Measurements from ENCODE around the gene TAF13. TPM values are rescaled to one million over a fixed set of nuclear protein-coding genes. Genes with fewer than 3 reads are reported as not detected.

The TAF13 gene
- total RNA-seq, 8 experiments from 2014 or later: 56.4 to 190 (median 97.3) TPM

- WGBS, 10 experiments: 13 to 88% (median 78%) methylated on average over 3 to 25 of the region's 31 CpGs; no CpG with 5 or more reads in 1 of the 10 experiments
- H3K4me1 ChIP-seq (replicated peaks in 1 of 2): peaks cover 24 to 26% of the 10 kb centered on the region in 2 donors
- in situ Hi-C loops (cut with MboI; ENCODE audit: low pct_unique_long_range_greater_than_20kb in 2 of 9, low sequenced_read_pairs in 9 of 9, unreplicated experiment in 9 of 9): no loop called here
- H3K27ac ChIP-seq: peak overlapping the region; percentile 34 to 69
- H3K4me3 ChIP-seq: peak overlapping the region in 1 of 5 donors; percentile 82
- peak in 4 of 8 experiments; percentile 4 to 35 (median 25) for ATAC-seq (replicated peaks in 6 of 8)
These were observed 13.6 kb upstream of the TAF13 start for GRCh38 chr1:109089242-109090015.

GRCh38 chr1:109084563-109085517 is 9.0 kb upstream of the TAF13 start:
- 63 to 87% (median 85%) methylated on average over 4 to 13 of the region's 13 CpGs; no CpG with 5 or more reads in 2 of the 10 experiments for WGBS, 10 experiments

GRCh38 chr1:109083923-109084322 is 8.1 kb upstream of the TAF13 start:
- ATAC-seq (replicated peaks in 6 of 8): peak in 5 of 8 experiments; percentile 77 to 86 (median 79)
- H3K4me1 ChIP-seq (replicated peaks in 1 of 2): peaks cover 23 to 25% of the 10 kb centered on the region in 2 donors
- in situ Hi-C loops (cut with MboI; ENCODE audit: low pct_unique_long_range_greater_than_20kb in 2 of 9, low sequenced_read_pairs in 9 of 9, unreplicated experiment in 9 of 9): no loop called here
- no peak overlapping the region for H3K4me3 ChIP-seq
- peak overlapping the region; percentile 66 to 70 for H3K27ac ChIP-seq
- WGBS, 10 experiments: 0 to 83% (median 17%) methylated on average over 1 of the region's 1 CpG; no CpG with 5 or more reads in 4 of the 10 experiments

More at GRCh38 chr1:109084563-109085517, 9.0 kb upstream of the TAF13 start:
- in situ Hi-C loops (cut with MboI; ENCODE audit: low pct_unique_long_range_greater_than_20kb in 2 of 9, low sequenced_read_pairs in 9 of 9, unreplicated experiment in 9 of 9): no loop called here
- peak in 5 of 8 experiments; percentile 72 to 82 (median 75) for ATAC-seq (replicated peaks in 6 of 8)
- Histone ChIP-seq H3K4me1 (replicated peaks in 1 of 2) (peaks cover 24 to 33% of the 10 kb centered on the region in 2 donors), H3K4me3 (no peak overlapping the region), H3K27ac (peak overlapping the region; percentile 66 to 70)

- WGBS, 10 experiments: 6 to 85% (median 25%) methylated on average over 2 to 3 of the region's 3 CpGs; no CpG with 5 or more reads in 1 of the 10 experiments
- Histone ChIP-seq H3K4me3 (no peak overlapping the region), H3K27ac (peak overlapping the region; percentile 65 to 81), H3K4me1 (replicated peaks in 1 of 2) (peaks cover 23 to 25% of the 10 kb centered on the region in 2 donors)
- peak in 5 of 8 experiments; percentile 30 to 45 (median 42) for ATAC-seq (replicated peaks in 6 of 8)
- in situ Hi-C loops (cut with MboI; ENCODE audit: low pct_unique_long_range_greater_than_20kb in 2 of 9, low sequenced_read_pairs in 9 of 9, unreplicated experiment in 9 of 9): no loop called here
These were observed 7.7 kb upstream of the TAF13 start for GRCh38 chr1:109083501-109083900.

- WGBS, 10 experiments: 53 to 97% (median 86%) methylated on average over 2 to 5 of the region's 5 CpGs
- H3K27ac ChIP-seq: no peak overlapping the region
- H3K4me3 ChIP-seq: no peak overlapping the region
- in situ Hi-C loops (cut with MboI; ENCODE audit: low pct_unique_long_range_greater_than_20kb in 2 of 9, low sequenced_read_pairs in 9 of 9, unreplicated experiment in 9 of 9): no loop called here
- peaks cover 27 to 30% of the 10 kb centered on the region in 2 donors for H3K4me1 ChIP-seq (replicated peaks in 1 of 2)
- ATAC-seq (replicated peaks in 6 of 8): no peak
These were observed 4.8 kb upstream of the TAF13 start for GRCh38 chr1:109080441-109081082.

- no peak for ATAC-seq (replicated peaks in 6 of 8)
- peaks cover 27 to 29% of the 10 kb centered on the region in 2 donors for H3K4me1 ChIP-seq (replicated peaks in 1 of 2)
- H3K4me3 ChIP-seq: no peak overlapping the region
- no peak overlapping the region for H3K27ac ChIP-seq
- in situ Hi-C loops (cut with MboI; ENCODE audit: low pct_unique_long_range_greater_than_20kb in 2 of 9, low sequenced_read_pairs in 9 of 9, unreplicated experiment in 9 of 9): no loop called here
- WGBS, 10 experiments: 80 to 100% (median 99%) methylated on average over 2 of the region's 2 CpGs
These were observed 3.4 kb upstream of the TAF13 start for GRCh38 chr1:109079240-109079622.

- no peak for ATAC-seq (replicated peaks in 6 of 8)
- Histone ChIP-seq H3K4me3 (no peak overlapping the region), H3K27ac (no peak overlapping the region), H3K4me1 (replicated peaks in 1 of 2) (peaks cover 21 to 26% of the 10 kb centered on the region in 2 donors)
- 60 to 100% (median 100%) methylated on average over 1 of the region's 1 CpG; no CpG with 5 or more reads in 4 of the 10 experiments for WGBS, 10 experiments
- in situ Hi-C loops (cut with MboI; ENCODE audit: low pct_unique_long_range_greater_than_20kb in 2 of 9, low sequenced_read_pairs in 9 of 9, unreplicated experiment in 9 of 9): no loop called here
These were observed 2.5 kb upstream of the TAF13 start for GRCh38 chr1:109078317-109078716.

- in situ Hi-C loops (cut with MboI; ENCODE audit: low pct_unique_long_range_greater_than_20kb in 2 of 9, low sequenced_read_pairs in 9 of 9, unreplicated experiment in 9 of 9): no loop called here
- H3K4me3 ChIP-seq: no peak overlapping the region
These were observed 6.5 kb downstream of the TAF13 start for GRCh38 chr1:109069294-109069693.

GRCh38 chr1:109067883-109068282 is 7.9 kb downstream of the TAF13 start:
- in situ Hi-C loops (cut with MboI; ENCODE audit: low pct_unique_long_range_greater_than_20kb in 2 of 9, low sequenced_read_pairs in 9 of 9, unreplicated experiment in 9 of 9): no loop called here
- peak in 2 of 8 experiments; percentile 19 to 30 for ATAC-seq (replicated peaks in 6 of 8)

More at GRCh38 chr1:109069294-109069693, 6.5 kb downstream of the TAF13 start:
- peak in 3 of 8 experiments; percentile 17 to 94 (median 19) for ATAC-seq (replicated peaks in 6 of 8)
- Histone ChIP-seq H3K27ac (no peak overlapping the region), H3K4me1 (replicated peaks in 1 of 2) (no peaks in the 10 kb centered on the region)
- WGBS, 10 experiments: 0 to 100% (median 51%) methylated on average over 1 of the region's 1 CpG; no CpG with 5 or more reads in 2 of the 10 experiments

GRCh38 chr1:109065137-109065536 is 10.7 kb downstream of the TAF13 start:
- H3K27ac ChIP-seq: no peak overlapping the region
- H3K4me1 ChIP-seq (replicated peaks in 1 of 2): no peaks in the 10 kb centered on the region
- 73 to 100% (median 92%) methylated on average over 1 to 3 of the region's 3 CpGs; no CpG with 5 or more reads in 1 of the 10 experiments for WGBS, 10 experiments
- in situ Hi-C loops (cut with MboI; ENCODE audit: low pct_unique_long_range_greater_than_20kb in 2 of 9, low sequenced_read_pairs in 9 of 9, unreplicated experiment in 9 of 9): no loop called here
- no peak overlapping the region for H3K4me3 ChIP-seq
- no peak for ATAC-seq (replicated peaks in 6 of 8)

More at GRCh38 chr1:109067883-109068282, 7.9 kb downstream of the TAF13 start:
- Histone ChIP-seq H3K4me1 (replicated peaks in 1 of 2) (no peaks in the 10 kb centered on the region), H3K27ac (no peak overlapping the region), H3K4me3 (no peak overlapping the region)
- WGBS, 10 experiments: 50 to 94% (median 86%) methylated on average over 5 to 8 of the region's 8 CpGs; no CpG with 5 or more reads in 3 of the 10 experiments

- ATAC-seq (replicated peaks in 6 of 8): peak in 1 of 8 experiments; percentile 20
- in situ Hi-C loops (cut with MboI; ENCODE audit: low pct_unique_long_range_greater_than_20kb in 2 of 9, low sequenced_read_pairs in 9 of 9, unreplicated experiment in 9 of 9): no loop called here
- 75 to 100% (median 92%) methylated on average over 1 to 4 of the region's 4 CpGs; no CpG with 5 or more reads in 1 of the 10 experiments for WGBS, 10 experiments
- Histone ChIP-seq H3K4me1 (replicated peaks in 1 of 2) (no peaks in the 10 kb centered on the region), H3K4me3 (no peak overlapping the region), H3K27ac (no peak overlapping the region)
These were observed 14.6 kb downstream of the TAF13 start for GRCh38 chr1:109061183-109061582.

GRCh38 chr1:109060707-109061106 is 15.1 kb downstream of the TAF13 start:
- in situ Hi-C loops (cut with MboI; ENCODE audit: low pct_unique_long_range_greater_than_20kb in 2 of 9, low sequenced_read_pairs in 9 of 9, unreplicated experiment in 9 of 9): no loop called here
- Histone ChIP-seq H3K27ac (no peak overlapping the region), H3K4me1 (replicated peaks in 1 of 2) (no peaks in the 10 kb centered on the region), H3K4me3 (no peak overlapping the region)
- WGBS, 10 experiments: 25 to 100% (median 69%) methylated on average over 1 to 7 of the region's 7 CpGs; no CpG with 5 or more reads in 1 of the 10 experiments
- ATAC-seq (replicated peaks in 6 of 8): no peak

All from motor neuron (in vitro differentiated cells).